GM12892 (cell line): ENCODE data around the gene CACNA2D4.

ENCODE experiments used
- DNase-seq: peaks from one replicate; pipeline ENCODE4 v3.0.0; 2011; ENCODE audit not compliant: insufficient read length
- FAIRE-seq: peaks from 2 replicates; lab custom pipeline; 2011; peaks lifted over from hg19 to GRCh38; lab: Jason Lieb, UNC
- POLR2A ChIP-seq: IDR thresholded peaks from 2 replicates; pipeline ENCODE4 v1.6.1; 2011; ENCODE audit warnings: low read depth, low read length, control low read depth
- POLR2AphosphoS5 ChIP-seq: IDR thresholded peaks from 2 replicates; pipeline ENCODE4 v1.6.1; 2011; ENCODE audit warnings: low read depth, low read length, control low read depth
- TAF1 ChIP-seq: IDR thresholded peaks from 2 replicates; pipeline ENCODE4 v1.6.1; 2011; ENCODE audit warnings: low read depth, mild to moderate bottlenecking, control low read depth, low read length, borderline replicate concordance

The CACNA2D4 gene

DNA sequence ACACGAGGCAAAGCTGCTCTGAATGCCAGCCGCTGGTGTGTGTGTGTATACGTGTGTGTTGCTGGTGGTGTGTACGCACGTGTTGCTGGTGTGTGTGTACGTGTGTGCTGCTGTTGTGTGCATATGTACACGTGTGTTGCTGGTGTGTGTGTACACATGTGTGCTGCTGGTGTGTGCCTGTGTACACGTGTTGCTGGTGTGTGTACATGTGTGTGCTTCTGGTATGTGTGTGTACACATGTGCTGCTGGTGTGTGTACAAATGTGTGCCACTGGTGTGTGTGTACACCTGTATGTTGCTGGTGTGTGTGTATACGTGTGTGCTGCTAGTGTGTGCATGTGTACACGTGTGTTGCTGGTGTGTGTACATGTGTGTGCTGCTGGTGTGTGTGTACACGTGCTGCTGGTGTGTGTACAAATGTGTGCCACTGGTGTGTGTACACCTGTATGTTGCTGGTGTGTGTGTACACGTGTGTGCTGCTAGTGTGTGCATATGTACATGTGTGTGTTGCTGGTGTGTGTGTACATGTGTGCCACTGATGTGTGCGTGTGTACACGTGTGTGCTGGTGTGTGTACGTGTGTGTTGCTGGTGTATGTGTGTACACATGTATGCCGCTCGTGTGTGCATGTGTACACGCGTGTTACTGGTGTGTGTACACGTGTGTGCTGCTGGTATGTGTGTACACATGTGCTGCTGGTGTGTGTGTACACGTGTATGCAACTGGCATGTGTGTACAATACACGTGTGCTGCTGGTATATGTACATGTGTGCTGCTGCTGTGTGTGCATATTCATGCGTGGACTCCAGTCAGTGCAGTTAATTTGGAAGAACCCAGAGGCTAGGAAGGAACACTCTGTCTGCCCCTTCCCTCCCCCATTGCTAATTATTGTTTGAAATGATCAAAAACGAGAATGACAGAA lies 47.2 kb downstream of the CACNA2D4 start:
- TF ChIP-seq POLR2AphosphoS5 (no peak), POLR2A (no peak), TAF1 (no peak)
- DNase-seq (no peak), FAIRE-seq (no peak)

DNA sequence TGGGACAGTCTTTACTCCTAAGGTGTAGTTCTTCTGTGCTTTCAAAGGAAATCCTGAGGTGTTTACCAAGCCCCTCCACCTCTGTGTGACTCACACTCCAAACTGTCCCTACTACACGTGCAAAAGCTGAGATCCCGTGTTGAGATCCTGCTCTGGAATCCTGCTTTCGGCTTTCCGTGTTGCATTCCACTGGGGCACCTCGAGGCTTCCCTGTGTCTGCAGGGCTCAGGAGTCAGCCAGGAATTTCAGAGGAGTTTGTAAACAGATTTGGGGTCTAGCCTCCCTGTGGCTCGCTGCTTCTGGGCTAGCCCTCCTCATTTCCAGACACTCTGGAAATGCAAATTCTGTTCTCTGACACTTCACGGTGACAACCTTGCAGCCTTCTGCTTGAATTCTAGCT lies 48.4 kb downstream of the CACNA2D4 start:
- TF ChIP-seq TAF1 (no peak), POLR2AphosphoS5 (no peak), POLR2A (no peak)
- DNase-seq (no peak), FAIRE-seq (no peak)

- DNase-seq (no peak), FAIRE-seq (no peak)
- no peak for TF ChIP-seq TAF1
- TF ChIP-seq POLR2AphosphoS5, result no peak
- no peak for TF ChIP-seq POLR2A
These were observed 49.3 kb downstream of the CACNA2D4 start for GRCh38 chr12:1869145-1869544.

GRCh38 chr12:1865284-1865866 lies 53.1 kb downstream of the CACNA2D4 start:
- DNase-seq (no peak), FAIRE-seq (no peak)
- TF ChIP-seq POLR2AphosphoS5 (no peak), TAF1 (no peak), POLR2A (no peak)

DNA sequence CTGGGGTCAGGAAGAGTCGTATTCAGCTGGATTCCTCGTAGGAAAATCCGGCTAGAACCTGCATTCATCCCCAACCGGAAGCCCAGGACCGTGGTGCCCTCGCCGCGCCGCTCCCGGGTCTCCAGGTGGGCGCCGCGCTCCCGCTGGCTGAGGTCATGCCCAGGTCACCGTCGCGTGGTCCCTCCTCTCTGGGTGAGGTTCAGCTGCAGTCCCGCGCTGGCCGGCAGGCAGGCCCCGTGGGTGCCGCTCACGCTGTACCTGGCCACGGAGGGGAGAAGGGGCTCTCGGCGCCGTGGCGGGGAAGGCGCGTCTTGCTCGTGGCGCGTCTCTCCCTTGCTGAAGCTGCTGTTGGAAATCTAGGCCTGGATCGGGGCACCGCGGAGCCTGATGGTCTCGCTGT lies 53.6 kb downstream of the CACNA2D4 start:
- TF ChIP-seq POLR2AphosphoS5 (no peak), TAF1 (no peak), POLR2A (no peak)
- FAIRE-seq (no peak), DNase-seq (no peak)

DNA sequence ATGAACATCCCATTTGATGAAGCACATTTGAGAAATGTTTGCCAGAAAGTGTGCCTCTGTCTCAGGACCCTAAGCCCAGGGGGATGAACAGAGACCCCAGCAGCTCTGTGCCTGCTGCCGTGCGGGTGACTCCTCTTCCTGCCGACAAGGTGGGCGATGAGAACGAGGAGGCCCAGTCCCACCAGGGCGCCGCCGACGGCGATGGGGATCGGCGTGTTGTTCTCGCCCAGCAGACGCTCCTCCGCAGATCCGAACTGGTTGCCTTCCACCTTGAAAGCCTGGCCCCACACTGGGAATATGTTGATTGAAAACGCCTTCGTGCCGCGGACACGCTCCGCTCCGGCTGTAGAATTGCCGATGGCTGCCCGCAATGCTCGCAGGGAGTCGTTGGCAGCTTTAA lies 54.0 kb downstream of the CACNA2D4 start:
- TF ChIP-seq POLR2AphosphoS5 (no peak), POLR2A (no peak), TAF1 (no peak)
- FAIRE-seq (no peak), DNase-seq (no peak)

- no peak for TF ChIP-seq POLR2A
- TF ChIP-seq TAF1, result no peak
- TF ChIP-seq POLR2AphosphoS5, result no peak
- DNase-seq (no peak), FAIRE-seq (no peak)
These were observed 54.6 kb downstream of the CACNA2D4 start for GRCh38 chr12:1863823-1864222.

- TF ChIP-seq TAF1, result no peak
- no peak for TF ChIP-seq POLR2AphosphoS5
- TF ChIP-seq POLR2A, result no peak
- no peak for FAIRE-seq
- no peak for DNase-seq
These were observed 55.5 kb downstream of the CACNA2D4 start for GRCh38 chr12:1862973-1863372.

DNA sequence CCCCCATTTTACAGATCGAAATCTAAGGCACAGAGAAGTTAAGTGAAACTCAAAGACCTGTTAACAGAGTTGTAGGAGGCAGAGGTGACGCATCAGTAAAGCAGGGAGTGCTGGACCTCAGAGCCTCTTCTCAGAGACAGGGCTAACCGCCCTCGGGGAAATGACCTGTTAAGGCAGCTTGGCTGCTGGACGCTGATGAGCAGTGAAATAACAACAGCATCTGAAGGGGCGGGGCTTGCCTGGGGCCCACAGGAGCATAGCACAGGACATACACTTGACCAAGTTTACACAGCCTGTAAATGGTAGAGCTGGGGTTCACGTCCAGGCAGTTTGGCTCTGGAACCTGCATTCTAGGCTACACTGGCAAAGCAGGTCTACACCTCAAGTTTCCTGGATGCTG lies 58.8 kb downstream of the CACNA2D4 start:
- FAIRE-seq, result no peak
- TF ChIP-seq POLR2AphosphoS5, result no peak
- no peak for TF ChIP-seq TAF1
- TF ChIP-seq POLR2A, result no peak
- no peak for DNase-seq

- TF ChIP-seq POLR2A, result no peak
- TF ChIP-seq TAF1, result no peak
- TF ChIP-seq POLR2AphosphoS5, result no peak
- FAIRE-seq, result no peak
- no peak for DNase-seq
These were observed 60.0 kb downstream of the CACNA2D4 start for GRCh38 chr12:1858456-1858855.

DNA sequence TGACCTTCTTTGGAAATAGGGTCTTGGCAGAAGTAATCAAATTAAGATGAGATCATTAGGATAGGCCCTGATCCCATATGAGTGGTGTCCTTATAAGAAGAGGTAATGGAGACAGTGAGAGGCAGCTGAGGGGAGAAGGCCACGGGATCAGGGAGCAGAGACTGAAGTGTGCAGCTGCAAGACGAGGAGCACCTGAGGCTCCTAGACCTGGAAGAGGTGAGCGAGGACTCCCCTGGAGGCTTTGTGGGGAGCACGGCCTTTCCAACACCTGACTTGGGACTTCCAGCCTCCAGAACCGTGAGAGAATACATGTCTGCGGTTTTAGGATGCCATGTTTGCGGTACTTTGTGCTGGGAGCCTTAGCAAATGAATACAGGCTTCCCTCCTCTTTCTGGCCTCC lies 60.6 kb downstream of the CACNA2D4 start:
- FAIRE-seq (no peak), DNase-seq (no peak)
- TF ChIP-seq POLR2A, result no peak
- no peak for TF ChIP-seq TAF1
- TF ChIP-seq POLR2AphosphoS5, result no peak
